ENCODE data around the gene ME2. TPM values are rescaled to one million over a fixed set of nuclear protein-coding genes. Genes with fewer than 3 reads are reported as not detected.

Gene ME2
- total and polyA plus RNA-seq, 9 of the 15 experiments (the other 6 are each of a cell fraction or from before 2014, with no cell fraction given) = 12.3 to 54.4 (median 36.2) TPM

GRCh38 chr18:50849419-50849821, 29.5 kb upstream of the ME2 start (continued):
- TF ChIP-seq ARHGAP35 (IDR thresholded peaks at IDR 0.05; ENCODE audit: partially characterized antibody) = no peak

DNA sequence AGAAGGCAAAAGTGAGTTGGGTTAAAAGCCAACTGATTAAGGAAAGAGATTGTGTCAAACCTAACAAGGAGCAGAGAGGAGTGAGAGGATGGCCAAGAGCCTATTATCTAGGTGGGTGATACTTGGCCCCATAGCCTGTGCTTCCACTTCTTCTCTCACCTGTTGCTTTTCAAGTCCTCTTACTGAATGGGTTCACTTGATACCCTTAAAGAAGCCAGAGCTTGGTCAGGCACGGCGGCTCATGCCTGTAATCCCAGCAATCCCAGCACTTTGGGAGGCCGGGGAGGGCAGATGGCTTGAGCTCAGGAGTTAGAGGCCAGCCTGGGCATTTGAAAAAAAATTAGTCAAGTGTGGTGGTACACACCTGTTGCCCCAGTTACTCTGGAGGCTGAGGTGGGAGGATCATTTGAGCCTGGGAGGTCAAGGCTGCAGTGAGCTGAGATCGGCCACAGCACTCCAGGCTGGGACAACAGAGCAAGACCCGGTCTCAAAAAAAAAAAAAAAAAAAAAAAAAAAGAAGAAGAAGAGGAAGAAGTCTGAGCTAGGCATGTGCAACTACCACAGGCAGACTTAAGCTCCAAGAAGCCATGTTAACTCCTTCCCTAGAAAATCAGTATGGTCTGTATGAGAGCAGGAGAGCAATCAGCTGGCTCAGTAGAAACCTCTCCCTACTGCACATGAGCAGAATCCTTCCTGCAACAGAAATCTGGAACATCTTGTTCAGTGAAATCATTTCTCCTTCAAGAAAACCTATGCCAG, 28.4 kb upstream of the ME2 start:
- Histone ChIP-seq H4K20me1 (replicated peaks; ENCODE audit: control insufficient read depth, insufficient read depth, low read length) (no peaks in the 10 kb centered on the region), H3K9me1 (ENCODE audit: control insufficient read depth, insufficient read depth, low read length) (no peaks in the 10 kb centered on the region), H3K36me3 (ENCODE audit: control insufficient read depth, insufficient read depth, low read length) (no peaks in the 10 kb centered on the region), H3K4me3 (no peak overlapping the region), H3K4me1 (replicated peaks in 1 of 2; ENCODE audit: control insufficient read depth in 2 of 2, insufficient read depth in 2 of 2, low read length in 2 of 2) (peaks cover 0 to 6% of the 10 kb centered on the region in 2 experiments; a peak in 3 of 5 replicates), H2AFZ (ENCODE audit: low read depth, low read length) (no peak overlapping the region), H3K27me3 (ENCODE audit: control insufficient read depth in 2 of 2, insufficient read depth in 2 of 2, low read length in 2 of 2) (no peaks in the 10 kb centered on the region), H3K4me2 (ENCODE audit: insufficient read depth, low read length) (no peak overlapping the region), H3K79me2 (ENCODE audit: control insufficient read depth, insufficient read depth, low read length) (no peaks in the 10 kb centered on the region), H3K9ac (ENCODE audit: insufficient read depth in 1 of 2, low read depth in 2 of 2, low read length in 2 of 2) (no peak overlapping the region), H3K27ac (ENCODE audit: extremely low read depth, low read depth, low read length) (no peak overlapping the region), H3K9me3 (replicated peaks; ENCODE audit: control insufficient read depth, insufficient read depth, low read depth, low read length) (no peaks in the 10 kb centered on the region)
- no peak for ATAC-seq
- intact Hi-C loops (cut with micrococcal nuclease) = no loop called here
- no peak for FAIRE-seq
- BruUV-seq (replicated peaks) = no TSS peak
- ChIA-PET CTCF (ENCODE audit: low intra/inter-chr PET ratio) (no interaction called here), POLR2A (no interaction called here)
- 39% methylated on average over 4 of the region's 5 CpGs for WGBS (ENCODE audit: insufficient coverage, low coverage, missing lambda C conversion rate)
- in situ Hi-C loops (cut with MboI) = no loop called here
- no peak for DNase-seq (ENCODE audit: extremely low read depth in 1 of 4, low spot score in 3 of 4)
- no peak for TF ChIP-seq ELF1 (tag; IDR thresholded peaks at IDR 0.05)
- TF ChIP-seq, protein P1, sequence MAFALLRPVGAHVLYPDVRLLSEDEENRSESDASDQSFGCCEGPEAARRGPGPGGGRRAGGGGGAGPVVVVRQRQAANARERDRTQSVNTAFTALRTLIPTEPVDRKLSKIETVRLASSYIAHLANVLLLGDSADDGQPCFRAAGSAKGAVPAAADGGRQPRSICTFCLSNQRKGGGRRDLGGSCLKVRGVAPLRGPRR (CRISPR knock-in tag; IDR thresholded peaks at IDR 0.05) = no peak
- TF ChIP-seq, protein P2, sequence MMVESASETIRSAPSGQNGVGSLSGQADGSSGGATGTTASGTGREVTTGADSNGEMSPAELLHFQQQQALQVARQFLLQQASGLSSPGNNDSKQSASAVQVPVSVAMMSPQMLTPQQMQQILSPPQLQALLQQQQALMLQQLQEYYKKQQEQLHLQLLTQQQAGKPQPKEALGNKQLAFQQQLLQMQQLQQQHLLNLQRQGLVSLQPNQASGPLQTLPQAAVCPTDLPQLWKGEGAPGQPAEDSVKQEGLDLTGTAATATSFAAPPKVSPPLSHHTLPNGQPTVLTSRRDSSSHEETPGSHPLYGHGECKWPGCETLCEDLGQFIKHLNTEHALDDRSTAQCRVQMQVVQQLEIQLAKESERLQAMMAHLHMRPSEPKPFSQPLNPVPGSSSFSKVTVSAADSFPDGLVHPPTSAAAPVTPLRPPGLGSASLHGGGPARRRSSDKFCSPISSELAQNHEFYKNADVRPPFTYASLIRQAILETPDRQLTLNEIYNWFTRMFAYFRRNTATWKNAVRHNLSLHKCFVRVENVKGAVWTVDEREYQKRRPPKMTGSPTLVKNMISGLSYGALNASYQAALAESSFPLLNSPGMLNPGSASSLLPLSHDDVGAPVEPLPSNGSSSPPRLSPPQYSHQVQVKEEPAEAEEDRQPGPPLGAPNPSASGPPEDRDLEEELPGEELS (CRISPR knock-in tag; IDR thresholded peaks at IDR 0.05; ENCODE audit: borderline replicate concordance) = no peak
- TF ChIP-seq ZNF347 (CRISPR knock-in tag; IDR thresholded peaks at IDR 0.05; ENCODE audit: low read depth) = no peak
- no peak for TF ChIP-seq THAP12 (CRISPR knock-in tag; IDR thresholded peaks at IDR 0.05)
- TF ChIP-seq SETDB1 (IDR thresholded peaks at IDR 0.05; ENCODE audit: low read length) = no peak
- TF ChIP-seq ZNF436 (CRISPR knock-in tag; IDR thresholded peaks at IDR 0.05) = no peak
- TF ChIP-seq SIN3A (IDR thresholded peaks at IDR 0.05; ENCODE audit: borderline replicate concordance in 2 of 2, control insufficient read depth in 1 of 2, low read depth in 2 of 2, low read length in 2 of 2) = no peak
- TF ChIP-seq, protein P3, sequence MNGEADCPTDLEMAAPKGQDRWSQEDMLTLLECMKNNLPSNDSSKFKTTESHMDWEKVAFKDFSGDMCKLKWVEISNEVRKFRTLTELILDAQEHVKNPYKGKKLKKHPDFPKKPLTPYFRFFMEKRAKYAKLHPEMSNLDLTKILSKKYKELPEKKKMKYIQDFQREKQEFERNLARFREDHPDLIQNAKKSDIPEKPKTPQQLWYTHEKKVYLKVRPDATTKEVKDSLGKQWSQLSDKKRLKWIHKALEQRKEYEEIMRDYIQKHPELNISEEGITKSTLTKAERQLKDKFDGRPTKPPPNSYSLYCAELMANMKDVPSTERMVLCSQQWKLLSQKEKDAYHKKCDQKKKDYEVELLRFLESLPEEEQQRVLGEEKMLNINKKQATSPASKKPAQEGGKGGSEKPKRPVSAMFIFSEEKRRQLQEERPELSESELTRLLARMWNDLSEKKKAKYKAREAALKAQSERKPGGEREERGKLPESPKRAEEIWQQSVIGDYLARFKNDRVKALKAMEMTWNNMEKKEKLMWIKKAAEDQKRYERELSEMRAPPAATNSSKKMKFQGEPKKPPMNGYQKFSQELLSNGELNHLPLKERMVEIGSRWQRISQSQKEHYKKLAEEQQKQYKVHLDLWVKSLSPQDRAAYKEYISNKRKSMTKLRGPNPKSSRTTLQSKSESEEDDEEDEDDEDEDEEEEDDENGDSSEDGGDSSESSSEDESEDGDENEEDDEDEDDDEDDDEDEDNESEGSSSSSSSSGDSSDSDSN (IDR thresholded peaks at IDR 0.05; ENCODE audit: borderline replicate concordance in 1 of 2, low read depth in 2 of 2, low read length in 2 of 2) = no peak

Measured in K562 (cell line).